ENCODE results near the gene HELZ.
"Not testable (repeated sequence)": the region's sequence is repeated elsewhere in the genome, so short reads cannot be mapped to it uniquely, and the experiment has no call there.

HELZ gene

DNA sequence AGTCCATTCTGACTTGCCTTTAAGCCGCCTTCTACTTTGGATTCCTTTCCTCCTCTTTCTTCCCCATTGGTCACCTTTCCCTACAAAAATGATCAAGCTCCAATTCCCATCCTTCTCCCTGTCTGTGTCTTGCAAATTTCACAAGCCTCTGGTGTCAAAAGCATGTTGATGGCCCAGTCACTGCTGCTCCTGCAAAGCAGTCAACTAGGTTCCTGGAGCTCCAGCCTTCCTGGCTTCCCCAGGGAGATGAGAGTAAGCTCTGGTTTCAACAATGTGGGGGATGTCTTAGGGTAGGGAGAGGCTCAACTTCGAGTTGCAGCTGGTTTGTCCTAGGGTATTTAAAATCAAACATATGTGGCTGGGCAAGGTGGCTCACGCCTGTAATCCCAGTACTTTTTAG, 36.1 kb upstream of the HELZ start:
- H3K4me3 ChIP-seq (ENCODE audit: low read length): no peak overlapping the region
- no peaks in the 10 kb centered on the region for H3K36me3 ChIP-seq (ENCODE audit: control insufficient read depth, insufficient read depth, low read length)
- H3K9ac ChIP-seq (ENCODE audit: low read length): no peak overlapping the region
- peaks cover 6% of the 10 kb centered on the region for H3K4me1 ChIP-seq (ENCODE audit: control insufficient read depth, insufficient read depth, low read length)
- no peaks in the 10 kb centered on the region for H3K27me3 ChIP-seq (ENCODE audit: control insufficient read depth, insufficient read depth, low read length)
- no peaks in the 10 kb centered on the region for H3K9me3 ChIP-seq (ENCODE audit: control insufficient read depth, low read length)

DNA sequence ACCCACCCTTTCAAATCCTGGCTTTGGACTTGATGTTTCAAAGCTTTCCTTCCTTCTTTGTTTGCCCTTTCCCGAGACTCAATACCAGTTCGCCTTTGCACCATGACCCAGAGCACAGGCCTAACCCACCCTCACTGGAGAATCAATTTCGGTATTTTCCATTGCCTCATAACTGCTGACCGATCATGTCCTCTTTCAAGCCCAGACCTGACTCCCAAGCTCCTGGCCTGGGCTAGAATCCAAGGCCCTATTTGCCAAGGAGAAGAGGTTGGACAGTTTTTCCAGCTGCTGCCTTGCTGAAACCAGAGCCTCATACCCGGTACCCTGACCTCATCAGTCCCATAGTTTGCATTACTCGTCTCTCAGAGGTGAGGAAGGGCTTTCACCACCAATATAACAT, 35.3 kb upstream of the HELZ start:
- H3K36me3 ChIP-seq (ENCODE audit: control insufficient read depth, insufficient read depth, low read length): no peaks in the 10 kb centered on the region
- no peak overlapping the region for H3K4me3 ChIP-seq (ENCODE audit: low read length)
- H3K4me1 ChIP-seq (ENCODE audit: control insufficient read depth, insufficient read depth, low read length): peaks cover 6% of the 10 kb centered on the region
- no peak overlapping the region for H3K9ac ChIP-seq (ENCODE audit: low read length)
- H3K27me3 ChIP-seq (ENCODE audit: control insufficient read depth, insufficient read depth, low read length): no peaks in the 10 kb centered on the region
- H3K9me3 ChIP-seq (ENCODE audit: control insufficient read depth, low read length): no peaks in the 10 kb centered on the region

DNA sequence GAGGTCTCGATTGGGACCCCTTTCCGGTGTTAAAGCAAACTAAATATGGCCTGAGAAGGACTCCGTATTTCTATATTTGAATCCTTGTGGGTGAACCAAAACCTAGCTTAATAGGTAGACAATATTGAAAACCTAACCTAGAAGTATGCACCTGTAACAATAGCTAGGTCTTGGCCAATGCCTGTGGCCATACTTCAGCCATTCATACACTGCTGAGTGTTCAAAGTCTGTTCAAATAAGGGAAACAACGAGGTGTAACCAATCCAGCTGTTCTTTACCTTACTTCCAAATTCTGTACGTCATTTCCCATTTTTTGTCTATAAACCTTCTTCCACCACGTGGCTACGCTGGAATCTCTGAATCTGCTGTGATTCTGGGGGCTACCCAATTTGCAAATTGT, 34.1 kb upstream of the HELZ start:
- no peak overlapping the region for H3K4me3 ChIP-seq (ENCODE audit: low read length)
- H3K9ac ChIP-seq (ENCODE audit: low read length): no peak overlapping the region
- peaks cover 6% of the 10 kb centered on the region for H3K4me1 ChIP-seq (ENCODE audit: control insufficient read depth, insufficient read depth, low read length)
- no peaks in the 10 kb centered on the region for H3K9me3 ChIP-seq (ENCODE audit: control insufficient read depth, low read length)
- no peaks in the 10 kb centered on the region for H3K36me3 ChIP-seq (ENCODE audit: control insufficient read depth, insufficient read depth, low read length)
- no peaks in the 10 kb centered on the region for H3K27me3 ChIP-seq (ENCODE audit: control insufficient read depth, insufficient read depth, low read length)

DNA sequence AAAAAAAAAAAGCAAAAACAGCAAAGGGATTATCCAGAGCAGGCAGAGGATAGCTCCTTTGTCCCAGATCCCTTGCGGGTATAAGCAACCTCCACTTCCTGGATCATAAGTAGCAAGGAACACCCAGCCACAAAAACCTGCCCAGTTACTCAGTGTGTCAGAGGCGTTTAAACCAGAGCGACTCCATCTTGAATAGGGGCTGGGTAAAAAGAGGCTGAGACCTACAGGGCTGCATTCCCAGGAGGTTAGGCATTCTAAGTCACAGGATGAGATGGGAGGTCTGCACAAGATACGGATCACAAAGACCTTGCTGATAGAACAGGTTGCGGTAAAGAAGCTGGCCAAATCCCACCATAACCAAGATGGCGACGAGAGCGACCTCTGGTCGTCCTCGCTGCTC, 33.4 kb upstream of the HELZ start:
- Histone ChIP-seq H3K36me3 (ENCODE audit: control insufficient read depth, insufficient read depth, low read length) (no peaks in the 10 kb centered on the region), H3K27me3 (ENCODE audit: control insufficient read depth, insufficient read depth, low read length) (no peaks in the 10 kb centered on the region), H3K9me3 (ENCODE audit: control insufficient read depth, low read length) (no peaks in the 10 kb centered on the region), H3K4me3 (ENCODE audit: low read length) (no peak overlapping the region), H3K4me1 (ENCODE audit: control insufficient read depth, insufficient read depth, low read length) (peaks cover 6% of the 10 kb centered on the region), H3K9ac (ENCODE audit: low read length) (no peak overlapping the region)

DNA sequence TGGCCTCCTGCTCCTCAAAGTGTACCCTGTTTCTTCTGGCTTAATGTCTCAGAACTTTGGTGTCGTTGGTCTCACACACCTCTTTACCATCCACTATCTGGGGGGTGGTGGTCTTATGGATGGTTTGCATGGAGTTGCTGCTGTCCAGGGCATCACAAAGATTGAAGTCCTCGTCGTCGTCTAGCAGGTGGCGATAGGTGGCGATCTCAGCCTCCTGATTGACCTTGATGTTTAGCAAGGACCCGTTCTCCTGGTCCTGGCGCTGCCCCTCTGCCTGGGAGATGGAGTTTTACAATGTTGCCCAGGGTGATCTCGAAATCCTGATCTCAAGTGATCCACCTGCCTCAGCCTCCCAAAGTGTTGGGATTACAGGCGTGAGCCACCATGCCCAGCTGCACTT, 31.1 kb upstream of the HELZ start:
- Histone ChIP-seq H3K36me3 (ENCODE audit: control insufficient read depth, insufficient read depth, low read length) (no peaks in the 10 kb centered on the region), H3K4me3 (ENCODE audit: low read length) (no peak overlapping the region), H3K4me1 (ENCODE audit: control insufficient read depth, insufficient read depth, low read length) (no peaks in the 10 kb centered on the region), H3K27me3 (ENCODE audit: control insufficient read depth, insufficient read depth, low read length) (no peaks in the 10 kb centered on the region), H3K9ac (ENCODE audit: low read length) (no peak overlapping the region), H3K9me3 (ENCODE audit: control insufficient read depth, low read length) (no peaks in the 10 kb centered on the region)

DNA sequence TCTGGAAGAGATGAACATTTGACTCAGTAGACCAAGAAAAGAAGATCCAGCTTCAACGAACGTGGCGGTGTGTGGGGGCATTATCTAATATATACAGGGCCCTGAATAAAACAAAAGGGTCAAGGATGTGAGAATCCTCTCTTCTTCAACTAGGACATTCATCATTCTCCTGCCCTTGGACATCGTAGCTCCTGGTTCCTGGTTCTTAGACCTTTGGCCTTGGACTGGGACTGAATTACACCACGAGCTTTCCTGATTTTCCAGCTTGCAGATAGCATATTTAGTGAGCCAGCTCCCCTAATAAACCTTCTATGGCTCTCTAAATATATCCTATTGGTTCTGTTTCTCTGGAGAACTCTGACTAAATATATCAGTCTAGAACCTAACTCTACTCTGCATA, 29.5 kb upstream of the HELZ start:
- Histone ChIP-seq H3K4me3 (ENCODE audit: low read length) (no peak overlapping the region), H3K27me3 (ENCODE audit: control insufficient read depth, insufficient read depth, low read length) (no peaks in the 10 kb centered on the region), H3K36me3 (ENCODE audit: control insufficient read depth, insufficient read depth, low read length) (no peaks in the 10 kb centered on the region), H3K4me1 (ENCODE audit: control insufficient read depth, insufficient read depth, low read length) (no peaks in the 10 kb centered on the region), H3K9me3 (ENCODE audit: control insufficient read depth, low read length) (no peaks in the 10 kb centered on the region), H3K9ac (ENCODE audit: low read length) (no peak overlapping the region)

DNA sequence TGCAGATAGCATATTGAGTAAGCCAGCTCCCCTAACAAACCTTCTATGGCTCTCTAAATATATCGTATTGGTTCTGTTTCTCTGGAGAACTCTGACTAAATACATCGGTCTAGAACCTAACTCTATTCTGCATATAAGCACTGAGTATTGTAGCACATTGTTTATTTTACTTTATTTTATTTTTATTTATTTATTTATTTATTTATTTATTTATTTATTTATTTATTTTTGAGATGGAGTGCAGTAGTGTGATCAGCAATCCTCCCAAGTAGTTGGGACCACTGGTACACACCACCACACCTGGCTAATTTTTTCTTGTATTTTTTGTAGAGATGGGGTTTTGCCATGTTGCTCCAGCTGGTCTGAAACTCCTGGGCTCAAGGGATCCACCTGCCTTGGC, 28.9 kb upstream of the HELZ start:
- H3K9ac ChIP-seq (ENCODE audit: low read length): no peak overlapping the region
- no peaks in the 10 kb centered on the region for H3K27me3 ChIP-seq (ENCODE audit: control insufficient read depth, insufficient read depth, low read length)
- no peaks in the 10 kb centered on the region for H3K4me1 ChIP-seq (ENCODE audit: control insufficient read depth, insufficient read depth, low read length)
- no peaks in the 10 kb centered on the region for H3K9me3 ChIP-seq (ENCODE audit: control insufficient read depth, low read length)
- H3K36me3 ChIP-seq (ENCODE audit: control insufficient read depth, insufficient read depth, low read length): no peaks in the 10 kb centered on the region
- H3K4me3 ChIP-seq (ENCODE audit: low read length): no peak overlapping the region

DNA sequence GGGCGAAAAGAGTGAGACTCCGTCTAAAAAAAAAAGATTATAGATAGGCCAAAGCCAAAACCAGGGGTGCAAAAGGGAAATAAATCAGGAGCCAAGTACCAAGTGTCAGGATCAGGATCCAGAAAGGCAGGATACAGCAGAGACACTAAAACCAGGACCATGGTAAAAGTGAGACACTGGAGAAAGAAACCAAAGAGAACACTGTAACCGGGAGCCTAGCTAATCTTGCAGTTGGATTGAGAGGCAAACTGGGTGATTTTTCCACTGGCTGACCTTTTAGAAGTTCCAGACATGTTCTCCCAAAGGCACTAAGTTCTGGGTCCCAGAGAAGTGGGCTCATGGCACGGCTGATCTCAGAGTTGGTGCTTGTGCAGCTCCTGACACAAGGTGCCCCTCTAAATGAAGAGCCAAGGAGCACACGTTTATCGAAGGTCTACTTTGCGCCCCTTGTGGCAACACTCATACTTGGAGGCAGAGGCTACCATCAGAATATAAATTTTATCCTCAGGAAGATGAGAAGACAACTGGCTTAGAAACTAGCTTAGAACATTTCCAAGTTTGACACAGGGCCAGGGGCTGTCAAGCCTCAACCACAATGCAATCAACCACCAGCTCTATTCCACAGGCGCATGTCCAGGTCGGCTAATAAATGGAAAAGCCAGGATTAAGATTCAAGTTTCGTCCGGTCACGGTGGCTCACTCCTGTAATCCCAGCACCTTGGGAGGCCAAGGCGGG, 27.5 kb upstream of the HELZ start:
- Histone ChIP-seq H3K9ac (ENCODE audit: low read length) (no peak overlapping the region), H3K9me3 (ENCODE audit: control insufficient read depth, low read length) (no peaks in the 10 kb centered on the region), H3K4me1 (ENCODE audit: control insufficient read depth, insufficient read depth, low read length) (no peaks in the 10 kb centered on the region), H3K4me3 (ENCODE audit: low read length) (no peak overlapping the region), H3K27me3 (ENCODE audit: control insufficient read depth, insufficient read depth, low read length) (no peaks in the 10 kb centered on the region), H3K36me3 (ENCODE audit: control insufficient read depth, insufficient read depth, low read length) (no peaks in the 10 kb centered on the region)

DNA sequence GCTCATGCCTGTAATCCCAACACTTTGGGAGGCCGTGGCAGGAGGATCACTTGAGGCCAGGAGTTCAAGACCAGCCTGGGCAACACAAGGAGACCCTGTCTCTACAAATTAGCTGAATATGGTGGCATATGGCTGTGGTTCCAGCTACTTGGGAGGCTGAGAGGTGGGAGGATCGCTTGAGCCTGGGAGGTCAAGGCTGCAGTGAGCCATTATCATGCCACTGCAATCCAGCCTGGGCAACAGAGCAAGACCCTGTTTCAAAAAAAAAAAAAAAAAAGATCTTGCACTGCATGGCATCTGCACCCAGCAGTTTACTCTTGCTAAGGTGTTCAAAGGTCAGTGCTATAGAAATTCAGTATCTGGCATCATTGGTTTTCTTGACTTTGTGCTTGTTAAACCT, 26.2 kb upstream of the HELZ start:
- not testable (repeated sequence) for H3K4me1 ChIP-seq (ENCODE audit: control insufficient read depth, insufficient read depth, low read length); H3K4me3 ChIP-seq (ENCODE audit: low read length); H3K9ac ChIP-seq (ENCODE audit: low read length); H3K36me3 ChIP-seq (ENCODE audit: control insufficient read depth, insufficient read depth, low read length); H3K27me3 ChIP-seq (ENCODE audit: control insufficient read depth, insufficient read depth, low read length); H3K9me3 ChIP-seq (ENCODE audit: control insufficient read depth, low read length)

DNA sequence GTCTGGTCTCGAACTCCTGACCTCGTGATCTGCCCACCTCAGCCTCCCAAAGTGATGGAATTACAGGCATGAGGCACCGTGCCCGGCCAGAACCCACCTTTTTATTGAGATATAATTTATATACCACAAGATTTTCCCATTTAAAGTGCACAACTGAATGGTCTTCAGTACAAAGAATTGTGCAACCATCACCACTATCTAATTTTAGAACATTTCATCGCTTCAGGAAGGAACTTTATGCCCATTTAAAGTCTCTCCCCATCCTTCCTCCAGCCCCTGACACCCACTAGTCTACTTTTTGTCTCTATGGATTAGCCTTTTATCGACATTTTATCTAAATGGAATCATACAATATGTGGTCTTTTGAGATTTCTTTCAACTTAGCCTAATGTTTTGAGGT, 25.4 kb upstream of the HELZ start:
- Histone ChIP-seq H3K36me3 (ENCODE audit: control insufficient read depth, insufficient read depth, low read length) (no peaks in the 10 kb centered on the region), H3K4me3 (ENCODE audit: low read length) (no peak overlapping the region)

DNA sequence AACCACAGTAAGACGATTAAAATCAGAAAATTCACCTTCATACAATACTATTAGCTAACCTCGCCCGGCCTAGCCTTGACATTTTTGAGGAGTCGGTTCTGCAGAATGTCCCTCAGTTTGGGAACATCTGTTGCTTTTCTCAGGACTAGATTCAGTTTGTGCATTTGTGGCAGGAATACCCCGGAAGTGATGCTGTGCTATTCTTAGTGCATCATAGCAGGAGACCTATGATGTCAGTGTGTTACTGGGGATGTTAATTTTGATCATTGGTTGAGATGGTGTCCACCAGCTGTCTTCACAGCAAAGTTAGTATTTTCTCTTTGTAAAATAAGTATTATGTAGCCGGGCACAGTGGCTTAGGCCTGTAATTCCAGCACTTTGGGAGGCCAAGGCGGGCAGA, 21.5 kb upstream of the HELZ start:
- no peak overlapping the region for H3K9ac ChIP-seq (ENCODE audit: low read length)

More for the DNA sequence above, 25.4 kb upstream of the HELZ start:
- Histone ChIP-seq H3K27me3 (ENCODE audit: control insufficient read depth, insufficient read depth, low read length) (no peaks in the 10 kb centered on the region), H3K9ac (ENCODE audit: low read length) (no peak overlapping the region), H3K4me1 (ENCODE audit: control insufficient read depth, insufficient read depth, low read length) (no peaks in the 10 kb centered on the region), H3K9me3 (ENCODE audit: control insufficient read depth, low read length) (no peaks in the 10 kb centered on the region)

DNA sequence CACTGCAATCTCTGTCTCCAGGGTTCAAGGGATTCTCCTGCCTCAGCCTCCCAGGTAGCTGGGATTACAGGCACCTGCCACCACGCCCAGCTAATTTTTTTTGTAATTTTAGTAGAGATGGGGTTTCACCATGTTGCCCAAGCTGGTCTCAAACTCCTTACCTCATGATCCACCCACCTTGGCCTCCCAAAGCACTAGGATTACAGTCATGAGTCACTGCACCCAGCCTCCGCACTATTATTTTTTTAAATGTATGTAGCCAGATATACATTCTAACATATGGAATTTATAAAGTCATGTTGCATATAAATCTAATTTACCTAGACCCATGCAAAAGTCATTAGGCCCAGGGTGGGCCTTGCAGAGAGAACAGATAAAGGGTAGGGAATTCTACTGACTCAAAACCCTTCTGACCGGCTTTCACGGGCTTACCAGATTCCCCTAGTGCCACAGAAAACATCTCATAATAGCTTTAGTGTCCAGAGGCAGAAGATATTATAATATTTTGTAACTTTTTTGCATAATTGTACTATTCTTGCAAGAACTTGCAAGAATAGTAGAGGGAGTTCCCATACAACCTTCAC, 20.5 kb upstream of the HELZ start:
- Histone ChIP-seq H3K9me3 (ENCODE audit: control insufficient read depth, low read length) (no peaks in the 10 kb centered on the region), H3K9ac (ENCODE audit: low read length) (no peak overlapping the region), H3K4me1 (ENCODE audit: control insufficient read depth, insufficient read depth, low read length) (no peaks in the 10 kb centered on the region), H3K36me3 (ENCODE audit: control insufficient read depth, insufficient read depth, low read length) (no peaks in the 10 kb centered on the region), H3K27me3 (ENCODE audit: control insufficient read depth, insufficient read depth, low read length) (no peaks in the 10 kb centered on the region), H3K4me3 (ENCODE audit: low read length) (no peak overlapping the region)

More for the DNA sequence above, 21.5 kb upstream of the HELZ start:
- Histone ChIP-seq H3K36me3 (ENCODE audit: control insufficient read depth, insufficient read depth, low read length) (no peaks in the 10 kb centered on the region), H3K4me1 (ENCODE audit: control insufficient read depth, insufficient read depth, low read length) (no peaks in the 10 kb centered on the region), H3K4me3 (ENCODE audit: low read length) (no peak overlapping the region), H3K27me3 (ENCODE audit: control insufficient read depth, insufficient read depth, low read length) (no peaks in the 10 kb centered on the region), H3K9me3 (ENCODE audit: control insufficient read depth, low read length) (no peaks in the 10 kb centered on the region)

Data from mucosa of stomach (tissue), 1 donor.